ENCODE results near the gene DEFB123. TPM values are rescaled to one million over a fixed set of nuclear protein-coding genes. Genes with fewer than 3 reads are reported as not detected.
"Not testable (repeated sequence)": the region's sequence is repeated elsewhere in the genome, so short reads cannot be mapped to it uniquely, and the experiment has no call there.

The DEFB123 gene
- total and polyA plus RNA-seq, 2 donors (not counting 1 experiment from before 2014, with no cell fraction given): not detected

- no peaks in the 10 kb centered on the region for H3K4me1 ChIP-seq (ENCODE audit: control insufficient read depth, extremely low read depth, insufficient read depth, low read length)
- no peaks in the 10 kb centered on the region for H3K36me3 ChIP-seq (ENCODE audit: control insufficient read depth, insufficient read depth, low read length)
- H3K9me3 ChIP-seq (ENCODE audit: control insufficient read depth, insufficient read depth, low read depth, low read length): no peaks in the 10 kb centered on the region
- H4K20me1 ChIP-seq (ENCODE audit: control insufficient read depth, extremely low read depth, insufficient read depth, low read length): no peaks in the 10 kb centered on the region
- no peak overlapping the region for H3K4me3 ChIP-seq (replicated peaks in 1 of 4; ENCODE audit: control extremely low read depth in 1 of 4, insufficient read depth in 1 of 4, low read depth in 3 of 4, low read length in 4 of 4)
- no peak overlapping the region for H3K27ac ChIP-seq (ENCODE audit: insufficient read depth, low read length)
- H3K79me2 ChIP-seq (ENCODE audit: control insufficient read depth, insufficient read depth, low read length): no peaks in the 10 kb centered on the region
- no peak overlapping the region for H3K4me2 ChIP-seq (ENCODE audit: extremely low read depth, insufficient read depth, low read length)
- H3K27me3 ChIP-seq (ENCODE audit: control insufficient read depth, insufficient read depth, low read length): no peaks in the 10 kb centered on the region
- no peak for TF ChIP-seq CTCF (conservative IDR thresholded peaks at IDR 0.05 in 1 of 2, IDR thresholded peaks at IDR 0.05 in 1 of 2; ENCODE audit: low read depth in 1 of 2, low read length in 2 of 2)
- no peak for TF ChIP-seq EZH2 (IDR thresholded peaks at IDR 0.05; ENCODE audit: low read length, missing control alignments)
- H2AFZ ChIP-seq (ENCODE audit: low read length): no peak overlapping the region
- no peak overlapping the region for H3K9ac ChIP-seq (ENCODE audit: insufficient read depth, low read length)
- no peak for DNase-seq (ENCODE audit: low read depth in 2 of 2)
These were observed 13.9 kb downstream of the DEFB123 start for GRCh38 chr20:31454361-31454760.

GRCh38 chr20:31470946-31471345 is 30.5 kb downstream of the DEFB123 start:
- not testable (repeated sequence) for H3K79me2 ChIP-seq (ENCODE audit: control insufficient read depth, insufficient read depth, low read length); H3K4me2 ChIP-seq (ENCODE audit: extremely low read depth, insufficient read depth, low read length); DNase-seq (ENCODE audit: low read depth in 2 of 2); H3K27ac ChIP-seq (ENCODE audit: insufficient read depth, low read length); H3K36me3 ChIP-seq (ENCODE audit: control insufficient read depth, insufficient read depth, low read length); H4K20me1 ChIP-seq (ENCODE audit: control insufficient read depth, extremely low read depth, insufficient read depth, low read length); H3K9me3 ChIP-seq (ENCODE audit: control insufficient read depth, insufficient read depth, low read depth, low read length); H2AFZ ChIP-seq (ENCODE audit: low read length); H3K9ac ChIP-seq (ENCODE audit: insufficient read depth, low read length); H3K4me1 ChIP-seq (ENCODE audit: control insufficient read depth, extremely low read depth, insufficient read depth, low read length); H3K4me3 ChIP-seq (replicated peaks in 1 of 4; ENCODE audit: control extremely low read depth in 1 of 4, insufficient read depth in 1 of 4, low read depth in 3 of 4, low read length in 4 of 4)
- H3K27me3 ChIP-seq (ENCODE audit: control insufficient read depth, insufficient read depth, low read length): peaks cover 10% of the 10 kb centered on the region

- no peak overlapping the region for H3K27ac ChIP-seq (ENCODE audit: insufficient read depth, low read length)
- H3K9me3 ChIP-seq (ENCODE audit: control insufficient read depth, insufficient read depth, low read depth, low read length): no peaks in the 10 kb centered on the region
- no peak for DNase-seq (ENCODE audit: low read depth in 2 of 2)
- no peaks in the 10 kb centered on the region for H3K79me2 ChIP-seq (ENCODE audit: control insufficient read depth, insufficient read depth, low read length)
- no peak overlapping the region for H2AFZ ChIP-seq (ENCODE audit: low read length)
- no peak overlapping the region for H3K4me2 ChIP-seq (ENCODE audit: extremely low read depth, insufficient read depth, low read length)
- H3K9ac ChIP-seq (ENCODE audit: insufficient read depth, low read length): no peak overlapping the region
- H3K36me3 ChIP-seq (ENCODE audit: control insufficient read depth, insufficient read depth, low read length): no peaks in the 10 kb centered on the region
- no peaks in the 10 kb centered on the region for H4K20me1 ChIP-seq (ENCODE audit: control insufficient read depth, extremely low read depth, insufficient read depth, low read length)
- no peak for TF ChIP-seq CTCF (conservative IDR thresholded peaks at IDR 0.05 in 1 of 2, IDR thresholded peaks at IDR 0.05 in 1 of 2; ENCODE audit: low read depth in 1 of 2, low read length in 2 of 2)
- no peak for TF ChIP-seq EZH2 (IDR thresholded peaks at IDR 0.05; ENCODE audit: low read length, missing control alignments)
- H3K4me3 ChIP-seq (replicated peaks in 1 of 4; ENCODE audit: control extremely low read depth in 1 of 4, insufficient read depth in 1 of 4, low read depth in 3 of 4, low read length in 4 of 4): no peak overlapping the region
- H3K4me1 ChIP-seq (ENCODE audit: control insufficient read depth, extremely low read depth, insufficient read depth, low read length): no peaks in the 10 kb centered on the region
- peaks cover 22% of the 10 kb centered on the region for H3K27me3 ChIP-seq (ENCODE audit: control insufficient read depth, insufficient read depth, low read length)
These were observed 32.2 kb downstream of the DEFB123 start for GRCh38 chr20:31472395-31473330.

Data from fibroblast of lung (primary cell).